ENCODE measurements around the gene STARD4.

The STARD4 gene

GRCh38 chr5:111486055-111486454 is 26.3 kb downstream of the STARD4 start:
- Histone ChIP-seq H3K9ac (ENCODE audit: low read depth, low read length, poor library complexity, severe bottlenecking) (no peak overlapping the region), H3K4me1 (ENCODE audit: insufficient read depth, low read length, poor library complexity, severe bottlenecking) (no peaks in the 10 kb centered on the region), H3K9me3 (ENCODE audit: insufficient read depth, low read depth, low read length) (no peaks in the 10 kb centered on the region), H4K20me1 (ENCODE audit: insufficient read depth, low read length, poor library complexity, severe bottlenecking) (no peaks in the 10 kb centered on the region), H3K9me2 (replicated peaks; ENCODE audit: low read depth, low read length) (no peaks in the 10 kb centered on the region), H2AFZ (ENCODE audit: low read length) (no peak overlapping the region), H3F3A (ENCODE audit: low read depth) (no peaks in the 10 kb centered on the region), H3K4me3 (ENCODE audit: low read length, poor library complexity, severe bottlenecking) (no peak overlapping the region), H3K27me3 (ENCODE audit: insufficient read depth, low read length, poor library complexity, severe bottlenecking) (no peaks in the 10 kb centered on the region), H3K4me2 (ENCODE audit: low read depth, low read length, poor library complexity, severe bottlenecking) (no peak overlapping the region), H3K36me3 (ENCODE audit: insufficient read depth, low read length) (peaks cover 14% of the 10 kb centered on the region; the same call in 1 of the 2 replicates), H3K79me2 (ENCODE audit: insufficient read depth, low read length) (no peaks in the 10 kb centered on the region)
- TF ChIP-seq EZH2phosphoT487 (IDR thresholded peaks at IDR 0.05; ENCODE audit: borderline replicate concordance): no peak

GRCh38 chr5:111480346-111480745 is 32.0 kb downstream of the STARD4 start:
- Histone ChIP-seq H3K4me1 (ENCODE audit: insufficient read depth, low read length, poor library complexity, severe bottlenecking) (no peaks in the 10 kb centered on the region), H3K27me3 (ENCODE audit: insufficient read depth, low read length, poor library complexity, severe bottlenecking) (no peaks in the 10 kb centered on the region), H4K20me1 (ENCODE audit: insufficient read depth, low read length, poor library complexity, severe bottlenecking) (no peaks in the 10 kb centered on the region), H3K79me2 (ENCODE audit: insufficient read depth, low read length) (no peaks in the 10 kb centered on the region), H2AFZ (ENCODE audit: low read length) (no peak overlapping the region), H3K36me3 (ENCODE audit: insufficient read depth, low read length) (peaks cover 17% of the 10 kb centered on the region; the same call in 1 of the 2 replicates), H3K4me3 (ENCODE audit: low read length, poor library complexity, severe bottlenecking) (no peak overlapping the region), H3K9me3 (ENCODE audit: insufficient read depth, low read depth, low read length) (no peaks in the 10 kb centered on the region), H3K9me2 (replicated peaks; ENCODE audit: low read depth, low read length) (no peaks in the 10 kb centered on the region), H3F3A (ENCODE audit: low read depth) (no peaks in the 10 kb centered on the region), H3K9ac (ENCODE audit: low read depth, low read length, poor library complexity, severe bottlenecking) (no peak overlapping the region), H3K4me2 (ENCODE audit: low read depth, low read length, poor library complexity, severe bottlenecking) (no peak overlapping the region)
- no peak for TF ChIP-seq CTCF (conservative IDR thresholded peaks at IDR 0.05; ENCODE audit: low read length)
- TF ChIP-seq EZH2phosphoT487 (IDR thresholded peaks at IDR 0.05; ENCODE audit: borderline replicate concordance): no peak

GRCh38 chr5:111478898-111479297 is 33.4 kb downstream of the STARD4 start:
- Histone ChIP-seq H2AFZ (ENCODE audit: low read length) (no peak overlapping the region), H3K4me2 (ENCODE audit: low read depth, low read length, poor library complexity, severe bottlenecking) (no peak overlapping the region), H3K27me3 (ENCODE audit: insufficient read depth, low read length, poor library complexity, severe bottlenecking) (no peaks in the 10 kb centered on the region), H3K79me2 (ENCODE audit: insufficient read depth, low read length) (no peaks in the 10 kb centered on the region), H3K4me3 (ENCODE audit: low read length, poor library complexity, severe bottlenecking) (no peak overlapping the region), H3K9me3 (ENCODE audit: insufficient read depth, low read depth, low read length) (no peaks in the 10 kb centered on the region), H3K4me1 (ENCODE audit: insufficient read depth, low read length, poor library complexity, severe bottlenecking) (no peaks in the 10 kb centered on the region), H3F3A (ENCODE audit: low read depth) (no peaks in the 10 kb centered on the region), H3K9me2 (replicated peaks; ENCODE audit: low read depth, low read length) (no peaks in the 10 kb centered on the region), H4K20me1 (ENCODE audit: insufficient read depth, low read length, poor library complexity, severe bottlenecking) (no peaks in the 10 kb centered on the region), H3K9ac (ENCODE audit: low read depth, low read length, poor library complexity, severe bottlenecking) (no peak overlapping the region), H3K36me3 (ENCODE audit: insufficient read depth, low read length) (peaks cover 9% of the 10 kb centered on the region; the same call in 1 of the 2 replicates)
- no peak for TF ChIP-seq EZH2phosphoT487 (IDR thresholded peaks at IDR 0.05; ENCODE audit: borderline replicate concordance)
- no peak for TF ChIP-seq CTCF (conservative IDR thresholded peaks at IDR 0.05; ENCODE audit: low read length)

GRCh38 chr5:111478266-111478665 is 34.1 kb downstream of the STARD4 start:
- no peaks in the 10 kb centered on the region for H4K20me1 ChIP-seq (ENCODE audit: insufficient read depth, low read length, poor library complexity, severe bottlenecking)
- H3K9me2 ChIP-seq (replicated peaks; ENCODE audit: low read depth, low read length): no peaks in the 10 kb centered on the region
- H3K4me3 ChIP-seq (ENCODE audit: low read length, poor library complexity, severe bottlenecking): no peak overlapping the region
- TF ChIP-seq EZH2phosphoT487 (IDR thresholded peaks at IDR 0.05; ENCODE audit: borderline replicate concordance) (no peak), CTCF (conservative IDR thresholded peaks at IDR 0.05; ENCODE audit: low read length) (peak; percentile 29; the same call in 1 of the 2 replicates)
- H2AFZ ChIP-seq (ENCODE audit: low read length): no peak overlapping the region
- H3K9me3 ChIP-seq (ENCODE audit: insufficient read depth, low read depth, low read length): no peaks in the 10 kb centered on the region
- no peaks in the 10 kb centered on the region for H3F3A ChIP-seq (ENCODE audit: low read depth)
- H3K36me3 ChIP-seq (ENCODE audit: insufficient read depth, low read length): peaks cover 7% of the 10 kb centered on the region; the same call in 1 of the 2 replicates
- no peaks in the 10 kb centered on the region for H3K79me2 ChIP-seq (ENCODE audit: insufficient read depth, low read length)
- H3K27me3 ChIP-seq (ENCODE audit: insufficient read depth, low read length, poor library complexity, severe bottlenecking): no peaks in the 10 kb centered on the region
- H3K4me2 ChIP-seq (ENCODE audit: low read depth, low read length, poor library complexity, severe bottlenecking): no peak overlapping the region
- no peak overlapping the region for H3K9ac ChIP-seq (ENCODE audit: low read depth, low read length, poor library complexity, severe bottlenecking)
- no peaks in the 10 kb centered on the region for H3K4me1 ChIP-seq (ENCODE audit: insufficient read depth, low read length, poor library complexity, severe bottlenecking)
